ENCODE results near the gene IQCK. TPM values are rescaled to one million over a fixed set of nuclear protein-coding genes. Genes with fewer than 3 reads are reported as not detected.
A peak's percentile ranks its signal among the peaks of the same experiment; 100 is the strongest.
"Not testable (repeated sequence)": the region's sequence is repeated elsewhere in the genome, so short reads cannot be mapped to it uniquely, and the experiment has no call there.

Gene IQCK
- total RNA-seq, 1 donor, result 13.4 TPM

- no peak for DNase-seq (ENCODE audit: low read depth)
- no peak for TF ChIP-seq CTCF (IDR thresholded peaks at IDR 0.05; ENCODE audit: insufficient read depth, low read depth, low read length)
- H3K4me3 ChIP-seq (ENCODE audit: low read depth, low read length), result peak overlapping the region; percentile 94
Observed at GRCh38 chr16:19716183-19716582, 1.9 kb upstream of the IQCK start.

GRCh38 chr16:19716728-19717127 is 1.3 kb upstream of the IQCK start:
- not testable (repeated sequence) for DNase-seq (ENCODE audit: low read depth)

GRCh38 chr16:19717314-19717713 is 757 bp upstream of the IQCK start:
- H3K4me3 ChIP-seq (ENCODE audit: low read depth, low read length), result peak overlapping the region; percentile 94
- TF ChIP-seq CTCF (IDR thresholded peaks at IDR 0.05; ENCODE audit: insufficient read depth, low read depth, low read length), result no peak
- no peak for DNase-seq (ENCODE audit: low read depth)

More at GRCh38 chr16:19716728-19717127, 1.3 kb upstream of the IQCK start:
- peak overlapping the region; percentile 94 for H3K4me3 ChIP-seq (ENCODE audit: low read depth, low read length)

GRCh38 chr16:19718624-19718965 is 524 bp downstream of the IQCK start:
- no peak for DNase-seq (ENCODE audit: low read depth)
- peak overlapping the region; percentile 94 for H3K4me3 ChIP-seq (ENCODE audit: low read depth, low read length)
- TF ChIP-seq CTCF (IDR thresholded peaks at IDR 0.05; ENCODE audit: insufficient read depth, low read depth, low read length), result no peak

GRCh38 chr16:19722269-19722952 is 4.3 kb downstream of the IQCK start:
- DNase-seq (ENCODE audit: low read depth), result no peak
- no peak overlapping the region for H3K4me3 ChIP-seq (ENCODE audit: low read depth, low read length)
- no peak for TF ChIP-seq CTCF (IDR thresholded peaks at IDR 0.05; ENCODE audit: insufficient read depth, low read depth, low read length)

- no peak overlapping the region for H3K4me3 ChIP-seq (ENCODE audit: low read depth, low read length)
- DNase-seq (ENCODE audit: low read depth), result peak; percentile 46
- TF ChIP-seq CTCF (IDR thresholded peaks at IDR 0.05; ENCODE audit: insufficient read depth, low read depth, low read length), result no peak
Observed at GRCh38 chr16:19722981-19723380, 4.9 kb downstream of the IQCK start.

GRCh38 chr16:19728636-19728965 is 10.5 kb downstream of the IQCK start:
- no peak for TF ChIP-seq CTCF (IDR thresholded peaks at IDR 0.05; ENCODE audit: insufficient read depth, low read depth, low read length)
- no peak overlapping the region for H3K4me3 ChIP-seq (ENCODE audit: low read depth, low read length)
- no peak for DNase-seq (ENCODE audit: low read depth)

All from fibroblast of villous mesenchyme (primary cell).